MG63 (cell line): ENCODE results near the gene CAP1. TPM values are rescaled to one million over a fixed set of nuclear protein-coding genes. Genes with fewer than 3 reads are reported as not detected.

Source experiments
- DNase-seq: peaks from one replicate; pipeline ENCODE4 v3.0.0-alpha.2; 2020
- H3K27me3 ChIP-seq: fragments of 250-450 bp; sonication (Bioruptor Pico); 2 replicates; pipeline ENCODE4 v1.5.1; 2020; ENCODE audit warnings: mild to moderate bottlenecking, moderate library complexity
- H3K36me3 ChIP-seq: fragments of 250-450 bp; sonication (Bioruptor Pico); 2 replicates; pipeline ENCODE4 v1.5.1; 2020; ENCODE audit warnings: mild to moderate bottlenecking, moderate library complexity
- H3K4me3 ChIP-seq: fragments of 250-450 bp; sonication (Bioruptor Pico); 2 replicates; pipeline ENCODE4 v1.5.1; 2020; ENCODE audit warnings: mild to moderate bottlenecking, moderate library complexity
- H3K9me3 ChIP-seq: fragments of 250-450 bp; sonication (Bioruptor Pico); 2 replicates; pipeline ENCODE4 v1.5.1; 2020; ENCODE audit warnings: mild to moderate bottlenecking, moderate library complexity
- total RNA-seq: library from RNA; depleted of rRNA; stranded (reverse); fragments of >200 nt; shearing (Covaris generic); gene quantifications from 2 replicates; pipeline ENCODE4 v1.2.3, GENCODE V29; 2014; ENCODE audit warnings: low replicate concordance; rRNA removed

CAP1 gene
- total RNA-seq, 1 experiment from 2014 or later, result 175 TPM

DNA sequence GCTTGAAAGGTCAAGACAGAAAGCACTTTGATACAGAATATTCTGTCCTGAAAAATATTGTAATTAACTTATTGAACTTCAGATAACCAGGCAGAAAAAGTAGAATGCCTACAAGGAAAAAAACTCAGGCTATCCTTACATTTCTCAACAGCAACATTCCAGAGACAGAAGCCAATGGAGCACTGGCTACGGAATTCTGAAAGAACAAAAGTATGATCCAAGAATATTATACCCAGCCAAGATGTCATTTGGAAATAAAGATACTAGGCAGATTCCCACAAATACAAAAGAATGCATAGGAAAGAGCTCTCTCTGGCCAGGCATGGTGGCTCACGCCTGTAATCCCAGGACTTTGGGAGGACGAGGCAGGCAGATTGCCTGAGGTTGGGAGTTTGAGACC, 62.4 kb downstream of the CAP1 start:
- H3K9me3 ChIP-seq, result peaks cover 9% of the 10 kb centered on the region
- no peaks in the 10 kb centered on the region for H3K36me3 ChIP-seq
- H3K4me3 ChIP-seq, result no peak overlapping the region
- DNase-seq, result no peak
- H3K27me3 ChIP-seq, result 0 out of 2 replicates have a peak, but pooled peaks cover 2% of the 10 kb centered on the region

DNA sequence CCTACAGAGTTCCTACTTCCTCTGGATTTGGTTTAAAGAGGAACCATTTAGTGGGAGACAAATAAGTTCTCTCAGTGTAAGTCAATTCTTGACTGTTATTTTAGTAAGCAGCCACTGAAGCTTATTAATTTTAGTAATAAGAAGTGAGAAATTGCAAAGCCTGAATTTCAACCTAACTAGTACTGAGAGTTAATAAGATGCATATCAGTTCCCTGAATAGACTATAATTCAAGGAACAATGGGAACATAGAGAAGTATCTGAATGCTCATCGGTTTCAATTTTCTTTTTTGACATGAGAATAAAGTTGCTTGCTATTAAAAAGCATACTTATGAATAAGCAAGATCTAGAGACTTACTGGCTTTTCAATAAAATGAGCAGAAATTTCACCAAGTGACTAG, 64.5 kb downstream of the CAP1 start:
- Histone ChIP-seq H3K36me3 (no peaks in the 10 kb centered on the region), H3K4me3 (no peak overlapping the region), H3K9me3 (peaks cover 9% of the 10 kb centered on the region), H3K27me3 (0 out of 2 replicates have a peak, but pooled peaks cover 2% of the 10 kb centered on the region)
- no peak for DNase-seq

DNA sequence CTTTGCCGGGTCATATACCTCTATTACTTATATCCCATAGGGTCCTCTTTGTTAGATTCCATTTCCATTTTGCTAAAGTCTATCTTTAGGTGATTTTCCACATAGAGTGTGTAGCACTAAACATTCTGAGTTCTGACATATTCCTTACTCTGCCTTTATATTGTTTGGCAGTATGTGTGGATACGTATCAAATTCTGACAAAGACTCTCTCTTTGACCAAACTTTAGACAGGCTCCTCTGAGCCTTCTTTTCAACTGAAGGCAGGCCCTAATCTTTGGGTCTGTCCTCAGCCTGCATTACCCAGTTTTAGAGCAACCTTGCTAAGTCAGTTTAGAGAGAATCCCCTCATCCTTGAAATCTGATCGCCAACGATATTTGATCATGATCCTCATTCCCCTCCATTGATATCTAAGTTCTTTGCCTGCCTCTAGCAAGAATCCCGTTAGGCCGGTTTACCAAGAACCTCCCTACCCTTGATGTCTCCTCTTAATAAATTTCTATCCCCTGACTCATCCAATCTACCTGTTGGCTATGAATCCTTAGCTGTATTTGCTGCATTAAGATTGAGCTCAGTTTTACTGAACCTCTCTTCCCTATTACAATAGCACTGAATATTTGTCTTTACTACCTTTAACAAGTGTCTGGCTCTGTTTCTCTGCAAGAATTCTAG, 66.9 kb downstream of the CAP1 start:
- Histone ChIP-seq H3K4me3 (no peak overlapping the region), H3K27me3 (0 out of 2 replicates have a peak, but pooled peaks cover 2% of the 10 kb centered on the region), H3K9me3 (peaks cover 21% of the 10 kb centered on the region), H3K36me3 (no peaks in the 10 kb centered on the region)
- DNase-seq, result no peak

DNA sequence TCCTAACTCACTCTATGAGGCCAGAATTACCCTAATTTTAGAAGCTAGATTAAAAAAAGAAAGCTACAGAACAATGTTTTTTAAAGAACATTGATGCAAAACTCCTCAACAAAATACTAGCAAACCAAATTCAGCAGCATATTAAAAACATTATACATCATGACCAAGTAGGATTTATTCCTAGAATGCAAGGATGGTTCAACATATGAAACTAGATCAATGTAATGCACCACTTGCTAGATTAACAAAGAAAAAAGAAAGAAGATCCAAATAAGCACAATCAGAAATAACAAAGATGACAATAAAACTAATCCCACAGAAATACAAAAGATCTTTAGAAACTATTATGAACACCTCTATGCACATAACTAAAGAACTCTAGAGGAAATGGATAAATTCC, 69.9 kb downstream of the CAP1 start:
- Histone ChIP-seq H3K27me3 (peaks cover 5% of the 10 kb centered on the region; the same call in 1 of the 2 replicates), H3K36me3 (no peaks in the 10 kb centered on the region), H3K4me3 (no peak overlapping the region), H3K9me3 (peaks cover 14% of the 10 kb centered on the region)
- no peak for DNase-seq

DNA sequence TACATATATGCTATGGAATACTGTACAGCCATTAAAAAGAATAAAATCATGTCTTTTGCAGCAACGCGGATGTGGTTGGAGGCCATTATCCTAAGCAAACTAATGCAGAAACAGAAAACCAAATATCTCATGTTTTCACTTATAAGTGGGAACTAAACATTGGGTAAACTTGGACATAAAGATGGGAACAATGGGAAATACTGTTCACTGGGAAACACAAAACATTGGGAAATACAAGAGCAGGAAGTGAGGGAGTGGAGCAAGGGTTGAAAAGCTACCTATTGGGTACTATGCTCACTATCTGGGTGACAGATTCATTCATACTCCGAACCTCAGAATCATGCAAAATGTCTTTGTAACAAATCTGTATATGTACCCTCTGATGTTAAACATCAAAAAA, 73.9 kb downstream of the CAP1 start:
- peaks cover 9% of the 10 kb centered on the region; the same call in 1 of the 2 replicates for H3K27me3 ChIP-seq
- H3K4me3 ChIP-seq, result no peak overlapping the region
- no peaks in the 10 kb centered on the region for H3K36me3 ChIP-seq
- peaks cover 14% of the 10 kb centered on the region for H3K9me3 ChIP-seq
- DNase-seq, result no peak

DNA sequence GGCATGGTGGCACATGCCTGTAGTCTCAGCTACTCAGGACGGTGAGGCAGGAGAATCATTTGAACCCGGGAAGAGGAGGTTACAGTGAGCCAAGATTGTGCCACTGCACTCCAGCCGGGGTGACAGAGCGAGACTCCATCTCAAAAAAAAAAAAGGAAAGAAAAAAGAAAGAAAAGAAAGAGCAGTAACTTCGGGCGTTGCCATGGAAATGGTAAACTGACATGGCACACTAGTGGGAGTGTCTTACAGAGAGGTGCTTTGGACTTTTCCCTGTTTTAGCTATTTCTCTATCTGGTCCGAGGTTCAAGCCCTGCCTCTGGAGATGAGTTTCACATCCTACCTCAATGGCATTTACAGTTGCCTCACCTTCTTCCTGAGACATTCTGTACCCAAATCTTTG, 79.6 kb downstream of the CAP1 start:
- H3K36me3 ChIP-seq, result no peaks in the 10 kb centered on the region
- H3K27me3 ChIP-seq, result peaks cover 8% of the 10 kb centered on the region; the same call in 1 of the 2 replicates
- H3K9me3 ChIP-seq, result no peaks in the 10 kb centered on the region
- no peak overlapping the region for H3K4me3 ChIP-seq
- DNase-seq, result no peak

Other genes starting within 250 kb of the CAP1 start
- gene TRIT1, start 157.2 kb upstream of the CAP1 start, total RNA-seq, result 28.4 and 41.5 TPM in 2 replicates
- 0.07 and 0.25 TPM in 2 replicates for gene MYCL, start 138.8 kb upstream of the CAP1 start, total RNA-seq
- gene MFSD2A, start 85.6 kb upstream of the CAP1 start, total RNA-seq, result 4.8 and 5.8 TPM in 2 replicates
- gene PPT1, start 56.5 kb downstream of the CAP1 start, total RNA-seq, result 67.5 and 97.0 TPM in 2 replicates
- 3.6 and 4.0 TPM in 2 replicates for gene RLF, start 120.7 kb downstream of the CAP1 start, total RNA-seq
- gene TMCO2, start 207.2 kb downstream of the CAP1 start, total RNA-seq, result not detected in 2 replicates
- gene ZMPSTE24, start 217.5 kb downstream of the CAP1 start, total RNA-seq, result 36.7 and 52.8 TPM in 2 replicates